OCI-LY3 (cell line): Measurements from ENCODE around the gene CALR.
"Not testable (repeated sequence)": the region's sequence is repeated elsewhere in the genome, so short reads cannot be mapped to it uniquely, and the experiment has no call there.

Experiments used
- H2AFZ ChIP-seq: fragments of 200-600, 300-600 bp; shearing (Covaris generic); 2 replicates; pipeline ENCODE4 v1.6.0; 2014; ENCODE audit warnings: antibody characterized with exemption, low read depth, low read length
- H3K27ac ChIP-seq: fragments of 200-600, 300-600 bp; sonication (generic); 2 replicates; pipeline ENCODE4 v1.5.1; 2014; ENCODE audit warnings: mild to moderate bottlenecking, low read length, moderate library complexity, mixed read lengths
- H3K27me3 ChIP-seq: fragments of 200-600, 300-600 bp; sonication (generic); 2 replicates; pipeline ENCODE4 v1.6.1; 2014; ENCODE audit warnings: low read depth, low read length, mixed read lengths
- H3K36me3 ChIP-seq: fragments of 200-600, 300-600 bp; sonication (generic); replicated peaks from 2 replicates; pipeline ENCODE3; 2014; ENCODE audit warnings: low read depth, low read length, mixed read lengths
- H3K4me1 ChIP-seq: fragments of 300-600, 200-600 bp; sonication (generic); 2 replicates; pipeline ENCODE4 v1.6.1; 2014; ENCODE audit warnings: low read length, mixed read lengths
- H3K4me2 ChIP-seq: fragments of 200-600, 300-600 bp; sonication (generic); 2 replicates; pipeline ENCODE4 v1.6.1; 2014; ENCODE audit warnings: low read length, mixed read lengths
- H3K4me3 ChIP-seq: fragments of 300-600, 200-600 bp; sonication (generic); 2 replicates; pipeline ENCODE4 v1.5.1; 2014; ENCODE audit warnings: antibody characterized with exemption, mild to moderate bottlenecking, low read length, moderate library complexity
- H3K79me2 ChIP-seq: fragments of 300-600, 200-600 bp; shearing (Covaris generic); 2 replicates; pipeline ENCODE4 v1.6.1; 2014; ENCODE audit warnings: mild to moderate bottlenecking, low read length, mixed read lengths
- H3K9ac ChIP-seq: fragments of 300-600, 200-600 bp; shearing (Covaris generic); 2 replicates; pipeline ENCODE4 v1.6.0; 2014; ENCODE audit warnings: mild to moderate bottlenecking, low read length, moderate library complexity
- H3K9me3 ChIP-seq: fragments of 200-600, 300-600 bp; shearing (Covaris generic); 2 replicates; pipeline ENCODE4 v1.6.1; 2014; ENCODE audit warnings: low read length, mixed read lengths; ENCODE audit not compliant: insufficient read depth
- H4K20me1 ChIP-seq: fragments of 200-600, 300-600 bp; sonication (generic); 2 replicates; pipeline ENCODE4 v1.6.1; 2016; ENCODE audit warnings: low read length, mixed read lengths; ENCODE audit not compliant: insufficient read depth
- CTCF ChIP-seq: fragments of 200-600, 300-600 bp; sonication (generic); IDR thresholded peaks from 2 replicates; pipeline ENCODE4 v1.5.1; 2014; ENCODE audit warnings: antibody characterized with exemption, low read length, low read depth
- EZH2phosphoT487 ChIP-seq: fragments of 200-600 bp; shearing (Covaris generic); IDR thresholded peaks from 2 replicates; pipeline ENCODE4 v1.6.1; 2018; ENCODE audit warnings: antibody characterized with exemption, mixed run types, low read depth

The CALR gene

GRCh38 chr19:12947702-12948611, 9.5 kb downstream of the CALR start:
- Histone ChIP-seq H3K4me2 (no peak overlapping the region; the same call in 1 of the 2 replicates), H4K20me1 (peaks cover 13% of the 10 kb centered on the region), H3K9ac (no peak overlapping the region), H3K27me3 (no peaks in the 10 kb centered on the region), H3K36me3 (peaks cover 75% of the 10 kb centered on the region), H3K4me1 (peaks cover 35% of the 10 kb centered on the region), H3K27ac (no peak overlapping the region), H3K4me3 (no peak overlapping the region), H3K9me3 (no peaks in the 10 kb centered on the region), H3K79me2 (peaks cover 70% of the 10 kb centered on the region), H2AFZ (no peak overlapping the region)
- no peak for TF ChIP-seq EZH2phosphoT487
- no peak for TF ChIP-seq CTCF

GRCh38 chr19:12948612-12949362, 10.4 kb downstream of the CALR start:
- peaks cover 70% of the 10 kb centered on the region for H3K79me2 ChIP-seq
- H3K9ac ChIP-seq, result no peak overlapping the region
- H3K36me3 ChIP-seq, result peaks cover 76% of the 10 kb centered on the region
- TF ChIP-seq EZH2phosphoT487, result no peak
- TF ChIP-seq CTCF, result no peak
- no peak overlapping the region for H3K4me2 ChIP-seq
- no peak overlapping the region for H3K27ac ChIP-seq
- H2AFZ ChIP-seq, result no peak overlapping the region
- no peaks in the 10 kb centered on the region for H3K9me3 ChIP-seq
- no peak overlapping the region for H3K4me3 ChIP-seq
- no peaks in the 10 kb centered on the region for H3K27me3 ChIP-seq
- H3K4me1 ChIP-seq, result peaks cover 36% of the 10 kb centered on the region
- peaks cover 11% of the 10 kb centered on the region for H4K20me1 ChIP-seq

- Histone ChIP-seq H3K4me1 (peaks cover 36% of the 10 kb centered on the region), H3K27ac (no peak overlapping the region), H3K9me3 (no peaks in the 10 kb centered on the region), H3K79me2 (peaks cover 78% of the 10 kb centered on the region), H3K4me3 (no peak overlapping the region), H3K4me2 (no peak overlapping the region), H4K20me1 (peaks cover 19% of the 10 kb centered on the region), H3K36me3 (peaks cover 71% of the 10 kb centered on the region), H2AFZ (no peak overlapping the region), H3K9ac (no peak overlapping the region), H3K27me3 (no peaks in the 10 kb centered on the region)
- TF ChIP-seq CTCF (no peak), EZH2phosphoT487 (no peak)
These were observed 11.2 kb downstream of the CALR start for GRCh38 chr19:12949363-12950283.

GRCh38 chr19:12952050-12952449, 13.6 kb downstream of the CALR start:
- H3K4me2 ChIP-seq, H3K27ac ChIP-seq, H3K4me3 ChIP-seq, H3K9ac ChIP-seq, H3K27me3 ChIP-seq, H3K9me3 ChIP-seq, H2AFZ ChIP-seq: not testable (repeated sequence)
- Histone ChIP-seq H4K20me1 (peaks cover 17% of the 10 kb centered on the region), H3K36me3 (peaks cover 62% of the 10 kb centered on the region), H3K79me2 (peaks cover 89% of the 10 kb centered on the region), H3K4me1 (peaks cover 37% of the 10 kb centered on the region)
